Measurements from ENCODE around the gene BMP6.

Gene BMP6

DNA sequence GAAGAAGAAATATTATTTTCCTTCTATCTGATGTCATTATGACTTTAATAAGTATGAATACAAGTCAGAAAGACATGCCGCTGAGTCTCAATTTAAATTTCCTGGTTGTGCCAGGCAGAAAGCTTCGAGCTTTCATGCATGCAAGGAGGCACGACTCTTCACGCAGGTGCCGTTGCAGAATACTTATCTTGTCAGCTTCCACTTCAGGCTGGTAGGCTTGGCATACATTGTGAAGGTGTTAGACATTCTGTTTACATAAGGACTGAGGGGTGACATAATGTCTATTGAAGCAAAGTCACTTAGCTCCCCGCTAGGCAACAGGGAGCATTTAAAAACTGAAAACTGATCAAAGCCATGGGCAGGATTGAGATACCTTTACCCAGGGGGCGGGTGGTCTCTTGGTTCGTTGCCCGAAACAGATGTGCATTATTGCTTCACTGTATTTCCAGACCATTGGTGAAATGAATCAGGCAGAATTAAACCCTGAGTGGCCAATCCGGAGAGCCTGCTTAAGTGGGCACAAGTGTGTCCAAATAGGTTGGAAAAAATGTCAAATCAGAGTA lies 16.4 kb downstream of the BMP6 start:
- no peak for DNase-seq (ENCODE audit: low spot score in 2 of 2)
- Histone ChIP-seq H3K9me3 (no peaks in the 10 kb centered on the region), H3K4me1 (no peaks in the 10 kb centered on the region), H3K4me3 (no peak overlapping the region), H3K27me3 (ENCODE audit: low read depth) (peaks cover 4% of the 10 kb centered on the region), H3K36me3 (replicated peaks) (no peaks in the 10 kb centered on the region)
- in situ Hi-C loops (cut with MboI; ENCODE audit: low sequenced_read_pairs): no loop called here

DNA sequence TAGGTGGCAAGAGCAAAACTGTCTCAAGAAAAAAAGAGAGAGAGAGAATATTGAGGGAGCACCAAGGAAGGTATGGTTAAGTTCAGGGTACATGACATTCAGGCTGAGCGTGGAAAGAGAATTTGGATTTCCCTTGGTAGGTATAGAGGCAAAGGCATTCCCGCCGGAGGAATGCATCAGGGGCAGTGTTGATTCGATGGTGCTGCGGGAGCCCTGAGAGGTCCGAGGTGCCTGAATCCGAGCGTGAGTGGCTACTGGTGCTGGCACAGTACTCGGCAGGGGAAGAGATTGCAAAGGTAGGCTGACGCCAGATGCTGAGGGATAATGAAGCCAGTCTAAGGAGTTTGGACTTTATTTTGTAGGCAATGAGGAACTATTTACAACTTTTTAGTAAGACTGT lies 20.0 kb downstream of the BMP6 start:
- H3K4me1 ChIP-seq: no peaks in the 10 kb centered on the region
- H3K9me3 ChIP-seq: no peaks in the 10 kb centered on the region
- DNase-seq (ENCODE audit: low spot score in 2 of 2): no peak
- in situ Hi-C loops (cut with MboI; ENCODE audit: low sequenced_read_pairs): no loop called here
- H3K27me3 ChIP-seq (ENCODE audit: low read depth): no peaks in the 10 kb centered on the region; the same call in 1 of the 2 replicates
- H3K4me3 ChIP-seq: no peak overlapping the region
- H3K36me3 ChIP-seq (replicated peaks): no peaks in the 10 kb centered on the region

DNA sequence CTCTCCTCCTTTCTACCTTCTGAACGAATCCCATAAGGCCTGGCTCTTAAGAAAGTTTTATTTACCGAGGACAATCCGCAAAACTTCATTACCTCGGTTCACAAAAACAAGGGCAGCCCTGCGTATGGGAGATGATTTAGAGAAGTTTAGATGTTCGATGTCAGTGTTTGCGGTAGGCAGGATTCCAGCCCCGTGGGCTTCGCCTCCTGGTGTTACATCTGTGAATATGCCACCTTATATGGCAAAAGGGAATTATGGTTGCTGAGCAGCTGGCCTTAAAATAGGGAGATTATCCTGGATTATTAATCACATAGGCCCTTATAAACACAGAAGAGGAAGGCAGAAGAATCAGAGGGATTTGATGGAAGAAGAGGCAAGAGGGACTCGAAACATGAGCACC lies 21.1 kb downstream of the BMP6 start:
- no peaks in the 10 kb centered on the region for H3K36me3 ChIP-seq (replicated peaks)
- DNase-seq (ENCODE audit: low spot score in 2 of 2): no peak
- H3K4me3 ChIP-seq: no peak overlapping the region
- H3K4me1 ChIP-seq: no peaks in the 10 kb centered on the region
- H3K9me3 ChIP-seq: no peaks in the 10 kb centered on the region
- H3K27me3 ChIP-seq (ENCODE audit: low read depth): no peaks in the 10 kb centered on the region; the same call in 1 of the 2 replicates
- in situ Hi-C loops (cut with MboI; ENCODE audit: low sequenced_read_pairs): no loop called here

DNA sequence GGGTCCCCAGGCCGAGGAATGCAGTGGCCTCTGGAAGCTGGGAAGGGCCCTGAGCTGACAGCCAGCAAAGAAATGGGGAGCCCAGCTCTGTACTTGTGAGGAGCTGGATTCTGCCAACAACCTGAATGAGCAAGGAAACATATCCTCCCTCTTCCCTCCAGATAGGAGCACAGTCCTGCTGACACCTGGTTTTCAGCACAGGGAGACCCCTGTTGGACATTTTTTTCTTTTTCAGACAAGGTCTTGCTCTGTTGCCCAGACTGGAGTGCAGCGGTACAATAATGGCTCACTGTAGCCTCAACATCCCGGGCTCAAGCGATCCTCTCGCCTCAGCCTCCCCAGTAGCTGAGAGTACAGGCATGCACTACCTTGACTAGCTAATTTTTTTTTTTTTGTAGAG lies 21.5 kb downstream of the BMP6 start:
- no peaks in the 10 kb centered on the region for H3K4me1 ChIP-seq
- no peaks in the 10 kb centered on the region for H3K9me3 ChIP-seq
- in situ Hi-C loops (cut with MboI; ENCODE audit: low sequenced_read_pairs): no loop called here
- no peaks in the 10 kb centered on the region for H3K36me3 ChIP-seq (replicated peaks)
- no peaks in the 10 kb centered on the region; the same call in 1 of the 2 replicates for H3K27me3 ChIP-seq (ENCODE audit: low read depth)
- no peak overlapping the region for H3K4me3 ChIP-seq
- no peak for DNase-seq (ENCODE audit: low spot score in 2 of 2)

DNA sequence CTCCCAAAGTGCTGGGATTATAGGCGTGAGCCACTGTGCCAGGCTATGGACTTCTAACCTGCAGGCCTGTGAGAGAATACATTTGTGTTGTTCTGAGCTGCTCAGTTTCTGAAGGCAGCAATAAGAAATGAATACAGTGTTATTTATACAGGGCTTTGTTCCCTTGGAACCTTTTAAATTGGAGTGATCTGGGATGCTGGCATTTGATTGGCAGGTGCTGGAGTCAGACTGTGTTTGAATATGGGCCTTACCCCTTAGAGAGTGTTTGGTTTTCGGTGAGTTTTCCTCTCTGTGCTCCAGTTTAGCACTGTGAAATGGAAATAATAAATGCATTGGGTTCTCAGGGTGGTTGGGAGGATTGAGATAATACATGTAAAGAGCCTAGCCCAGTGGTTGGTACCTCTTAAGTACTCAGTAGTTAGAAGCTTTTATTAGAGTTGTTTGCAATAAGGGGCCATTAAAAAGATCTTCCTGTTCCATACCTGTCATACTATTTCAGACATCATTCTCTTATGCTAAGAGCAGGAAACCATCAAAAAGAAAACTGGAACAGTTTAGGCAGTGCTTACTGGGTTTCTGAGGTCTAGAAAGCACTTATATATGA lies 22.1 kb downstream of the BMP6 start:
- Histone ChIP-seq H3K9me3 (no peaks in the 10 kb centered on the region), H3K4me3 (no peak overlapping the region), H3K36me3 (replicated peaks) (no peaks in the 10 kb centered on the region), H3K4me1 (no peaks in the 10 kb centered on the region), H3K27me3 (ENCODE audit: low read depth) (no peaks in the 10 kb centered on the region; the same call in 1 of the 2 replicates)
- in situ Hi-C loops (cut with MboI; ENCODE audit: low sequenced_read_pairs): no loop called here
- DNase-seq (ENCODE audit: low spot score in 2 of 2): no peak

DNA sequence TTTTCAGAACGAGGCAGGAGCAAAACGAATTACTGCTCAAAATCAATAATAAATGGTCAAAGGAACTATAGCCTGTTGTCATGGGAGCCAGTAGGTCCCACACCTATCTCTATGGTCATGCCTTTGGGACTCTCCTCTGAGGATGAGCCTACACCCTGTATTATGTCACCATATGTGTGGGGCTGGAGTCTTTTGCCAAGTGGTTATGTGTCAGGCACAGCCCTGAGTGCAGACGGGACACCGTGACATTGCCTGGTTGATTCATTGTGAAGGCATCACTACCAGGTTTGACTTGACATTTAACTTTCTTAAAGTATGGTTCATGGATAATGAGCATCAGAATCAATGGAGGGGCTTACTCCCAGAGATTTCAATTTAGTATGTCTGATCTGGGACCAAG lies 23.6 kb downstream of the BMP6 start:
- H3K9me3 ChIP-seq: no peaks in the 10 kb centered on the region
- H3K4me1 ChIP-seq: no peaks in the 10 kb centered on the region
- DNase-seq (ENCODE audit: low spot score in 2 of 2): no peak
- in situ Hi-C loops (cut with MboI; ENCODE audit: low sequenced_read_pairs): no loop called here
- no peaks in the 10 kb centered on the region for H3K36me3 ChIP-seq (replicated peaks)
- no peak overlapping the region for H3K4me3 ChIP-seq
- H3K27me3 ChIP-seq (ENCODE audit: low read depth): no peaks in the 10 kb centered on the region; the same call in 1 of the 2 replicates

DNA sequence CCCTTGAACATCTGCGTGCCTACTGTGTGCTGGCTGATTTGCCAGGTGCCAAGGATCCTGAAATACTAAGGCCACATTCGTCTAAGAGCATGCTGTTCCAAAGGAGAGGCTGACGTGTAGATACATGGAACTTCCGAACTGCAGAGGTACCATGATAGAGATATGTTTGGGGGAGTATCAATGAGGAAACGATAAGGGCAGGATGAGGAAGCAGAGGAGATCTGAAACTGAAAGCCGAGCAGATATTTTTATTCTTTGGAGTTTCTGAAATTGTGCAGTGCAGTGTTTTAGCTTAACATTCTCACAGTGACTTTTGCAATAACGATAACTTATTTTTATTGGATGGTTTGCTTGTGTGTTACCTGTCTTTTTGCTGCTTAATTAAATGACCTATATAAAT lies 24.3 kb downstream of the BMP6 start:
- Histone ChIP-seq H3K36me3 (replicated peaks) (no peaks in the 10 kb centered on the region), H3K4me1 (no peaks in the 10 kb centered on the region), H3K4me3 (no peak overlapping the region), H3K9me3 (no peaks in the 10 kb centered on the region), H3K27me3 (ENCODE audit: low read depth) (no peaks in the 10 kb centered on the region; the same call in 1 of the 2 replicates)
- in situ Hi-C loops (cut with MboI; ENCODE audit: low sequenced_read_pairs): no loop called here
- DNase-seq (ENCODE audit: low spot score in 2 of 2): no peak

DNA sequence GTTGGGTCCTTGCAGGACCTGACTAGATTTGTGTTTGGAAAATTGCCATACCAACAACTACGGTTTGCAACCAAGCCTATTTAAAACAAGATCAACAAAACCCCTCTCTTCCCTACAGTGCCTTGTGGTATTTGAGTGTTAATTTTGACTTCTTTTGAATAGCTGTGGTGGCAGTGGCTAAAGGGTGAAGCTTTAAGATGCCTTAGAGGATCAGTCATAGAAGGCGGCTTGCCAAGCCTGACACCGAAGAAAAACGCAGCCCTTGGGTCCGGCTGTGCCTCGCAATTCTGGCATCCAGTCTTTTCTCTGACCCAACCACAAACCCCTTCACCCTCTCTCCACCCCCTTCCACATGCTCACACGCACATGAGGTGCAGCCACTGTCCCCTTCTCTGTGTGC lies 32.6 kb downstream of the BMP6 start:
- in situ Hi-C loops (cut with MboI; ENCODE audit: low sequenced_read_pairs): no loop called here
- Histone ChIP-seq H3K9me3 (no peaks in the 10 kb centered on the region), H3K36me3 (replicated peaks) (no peaks in the 10 kb centered on the region), H3K27me3 (ENCODE audit: low read depth) (no peaks in the 10 kb centered on the region), H3K4me3 (no peak overlapping the region), H3K4me1 (no peaks in the 10 kb centered on the region)
- no peak for DNase-seq (ENCODE audit: low spot score in 2 of 2)

DNA sequence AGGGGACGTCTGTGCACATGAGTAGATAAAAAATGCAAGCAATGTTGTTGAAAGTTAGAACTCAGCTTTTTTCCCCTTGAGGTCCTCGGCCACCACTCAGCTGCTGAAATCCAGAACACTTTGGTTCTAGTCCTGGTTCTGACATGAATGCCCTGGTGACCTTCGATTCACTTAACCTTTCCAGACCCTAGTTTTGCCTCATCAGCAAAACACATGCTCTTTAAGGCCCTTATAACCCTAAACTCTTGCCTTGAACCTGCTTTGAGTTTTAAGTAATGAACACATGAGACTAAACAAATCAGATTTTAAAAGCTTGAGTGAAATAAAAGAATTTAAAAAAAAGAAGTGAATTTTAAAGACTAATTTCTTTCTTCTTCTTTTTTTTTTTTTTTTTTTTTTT lies 33.4 kb downstream of the BMP6 start:
- in situ Hi-C loops (cut with MboI; ENCODE audit: low sequenced_read_pairs): no loop called here
- Histone ChIP-seq H3K4me1 (no peaks in the 10 kb centered on the region), H3K4me3 (no peak overlapping the region), H3K27me3 (ENCODE audit: low read depth) (no peaks in the 10 kb centered on the region), H3K36me3 (replicated peaks) (no peaks in the 10 kb centered on the region), H3K9me3 (no peaks in the 10 kb centered on the region)
- no peak for DNase-seq (ENCODE audit: low spot score in 2 of 2)

DNA sequence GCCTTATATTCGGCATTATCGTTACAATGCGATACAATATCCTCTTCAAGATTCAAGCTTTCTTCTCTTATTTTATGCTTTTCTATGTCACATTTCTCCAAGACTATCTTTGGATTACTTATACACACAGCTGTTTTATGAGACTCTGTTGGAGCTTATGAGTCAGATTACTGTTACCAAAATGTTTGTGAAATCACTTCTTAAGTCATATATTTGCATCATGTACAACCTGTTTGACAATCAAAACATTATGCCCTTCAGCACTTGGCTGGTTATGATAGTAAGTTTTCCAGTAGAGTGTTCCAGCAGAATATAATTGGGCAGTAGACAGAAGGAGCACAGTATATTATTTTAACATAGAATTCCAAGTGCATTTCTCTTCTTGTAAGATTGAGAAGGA lies 35.2 kb downstream of the BMP6 start:
- DNase-seq (ENCODE audit: low spot score in 2 of 2): no peak
- Histone ChIP-seq H3K4me1 (no peaks in the 10 kb centered on the region), H3K36me3 (replicated peaks) (no peaks in the 10 kb centered on the region), H3K27me3 (ENCODE audit: low read depth) (no peaks in the 10 kb centered on the region), H3K4me3 (no peak overlapping the region), H3K9me3 (no peaks in the 10 kb centered on the region)
- in situ Hi-C loops (cut with MboI; ENCODE audit: low sequenced_read_pairs): no loop called here

DNA sequence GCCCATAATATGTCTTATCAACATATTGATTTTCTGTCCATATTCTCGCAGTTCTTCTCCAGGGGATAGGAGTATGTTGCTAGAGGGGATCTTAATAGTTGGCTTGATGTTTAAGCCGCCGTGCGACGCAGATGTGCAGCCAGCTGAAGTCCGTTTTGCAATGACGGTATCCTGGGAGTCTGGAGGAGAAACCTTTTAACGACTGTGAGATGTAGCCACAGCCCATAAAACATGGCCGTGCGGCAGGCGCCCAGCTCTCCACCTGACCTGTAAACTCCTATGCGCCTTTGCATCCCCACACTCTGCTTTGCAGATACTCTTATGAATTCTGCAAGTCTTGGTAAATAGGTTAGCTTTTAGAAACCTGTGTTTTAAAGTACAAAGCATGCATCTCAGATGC lies 36.9 kb downstream of the BMP6 start:
- H3K4me1 ChIP-seq: no peaks in the 10 kb centered on the region
- DNase-seq (ENCODE audit: low spot score in 2 of 2): no peak
- in situ Hi-C loops (cut with MboI; ENCODE audit: low sequenced_read_pairs): no loop called here
- no peaks in the 10 kb centered on the region for H3K9me3 ChIP-seq
- H3K4me3 ChIP-seq: no peak overlapping the region
- no peaks in the 10 kb centered on the region for H3K27me3 ChIP-seq (ENCODE audit: low read depth)
- H3K36me3 ChIP-seq (replicated peaks): no peaks in the 10 kb centered on the region

DNA sequence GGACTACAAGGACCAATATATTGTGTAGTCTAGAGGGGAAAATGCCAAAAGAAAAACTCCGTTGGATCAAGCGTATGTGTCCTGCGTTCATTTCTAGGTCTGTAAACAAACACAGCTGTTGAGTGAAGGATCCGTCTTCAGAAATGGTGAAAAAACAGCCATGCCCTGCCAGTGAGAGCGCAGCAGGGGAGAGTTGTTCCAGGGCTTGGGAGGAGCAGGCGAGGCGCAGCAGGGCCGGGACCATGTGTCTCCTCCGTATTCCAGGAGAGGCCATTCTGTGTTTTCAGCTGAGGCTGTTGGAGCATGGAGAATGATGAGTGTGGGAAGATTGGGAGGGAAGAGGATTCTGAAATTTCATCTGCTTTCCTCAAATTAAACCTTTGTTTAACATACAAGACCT lies 38.0 kb downstream of the BMP6 start:
- Histone ChIP-seq H3K4me3 (no peak overlapping the region), H3K9me3 (no peaks in the 10 kb centered on the region), H3K27me3 (ENCODE audit: low read depth) (no peaks in the 10 kb centered on the region), H3K36me3 (replicated peaks) (no peaks in the 10 kb centered on the region), H3K4me1 (no peaks in the 10 kb centered on the region)
- in situ Hi-C loops (cut with MboI; ENCODE audit: low sequenced_read_pairs): no loop called here
- no peak for DNase-seq (ENCODE audit: low spot score in 2 of 2)

DNA sequence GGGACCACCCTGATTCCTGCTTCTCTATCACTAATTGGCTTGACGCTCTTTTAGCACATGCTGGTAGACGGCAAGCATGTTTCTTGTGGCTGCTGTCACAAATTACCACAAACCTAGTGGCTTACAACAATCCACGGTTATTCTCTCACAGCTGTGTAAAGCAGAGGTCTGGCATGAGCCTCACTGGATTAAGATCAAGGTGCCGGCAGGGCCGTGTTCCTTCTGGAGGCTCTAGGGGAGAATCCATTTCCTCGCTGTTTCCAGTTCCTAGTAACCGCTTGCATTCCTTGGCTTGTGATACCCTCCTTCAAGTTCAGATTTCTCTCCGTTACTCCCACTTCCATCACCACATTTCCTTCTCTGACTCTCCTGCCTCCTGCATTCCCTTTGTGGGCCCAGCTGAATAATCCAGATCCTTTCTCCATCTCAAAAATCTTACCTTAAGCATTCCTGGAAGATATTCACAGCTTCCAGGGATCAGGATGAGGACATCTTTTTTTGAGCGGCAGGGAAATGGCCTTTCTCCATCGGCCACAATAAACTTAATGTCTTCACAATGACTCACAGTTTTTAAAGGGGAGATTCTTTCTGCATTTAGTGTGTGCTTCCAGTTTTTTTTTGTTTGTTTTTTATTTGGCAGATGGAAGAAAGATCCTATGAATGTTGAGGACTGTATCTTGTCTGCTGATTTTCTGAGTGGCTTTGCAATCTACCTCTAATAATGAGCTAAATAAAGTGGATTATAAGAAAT lies 39.9 kb downstream of the BMP6 start:
- H3K27me3 ChIP-seq (ENCODE audit: low read depth): no peaks in the 10 kb centered on the region
- no peaks in the 10 kb centered on the region for H3K4me1 ChIP-seq
- DNase-seq (ENCODE audit: low spot score in 2 of 2): no peak
- H3K36me3 ChIP-seq (replicated peaks): no peaks in the 10 kb centered on the region
- H3K4me3 ChIP-seq: no peak overlapping the region
- no peaks in the 10 kb centered on the region for H3K9me3 ChIP-seq
- in situ Hi-C loops (cut with MboI; ENCODE audit: low sequenced_read_pairs): no loop called here

DNA sequence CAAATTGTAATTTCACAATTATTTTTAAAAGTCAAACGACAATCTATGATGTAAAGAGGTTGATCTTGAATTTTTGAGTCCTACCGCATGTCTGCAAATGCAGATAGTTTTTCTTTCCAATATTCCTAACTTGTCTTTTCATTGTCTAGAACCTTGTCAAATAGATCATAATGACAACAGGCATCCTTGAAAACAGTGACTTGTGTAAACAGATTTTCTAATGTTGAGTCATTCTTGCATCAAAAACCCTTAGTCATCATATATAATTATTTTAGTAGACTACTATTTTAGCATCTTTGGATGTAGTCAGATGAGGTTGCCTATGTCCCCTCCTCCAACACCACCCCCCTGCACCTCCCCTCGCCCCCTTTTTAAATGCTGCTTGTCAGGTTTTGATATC lies 43.8 kb downstream of the BMP6 start:
- H3K9me3 ChIP-seq: no peaks in the 10 kb centered on the region
- H3K36me3 ChIP-seq (replicated peaks): no peaks in the 10 kb centered on the region
- DNase-seq (ENCODE audit: low spot score in 2 of 2): no peak
- no peaks in the 10 kb centered on the region for H3K4me1 ChIP-seq
- in situ Hi-C loops (cut with MboI; ENCODE audit: low sequenced_read_pairs): no loop called here
- H3K27me3 ChIP-seq (ENCODE audit: low read depth): no peaks in the 10 kb centered on the region
- no peak overlapping the region for H3K4me3 ChIP-seq

Measured in HAP-1 (cell line).